ENCODE measurements around the gene ARL5A.

The ARL5A gene

GRCh38 chr2:151840216-151841046 is 12.2 kb upstream of the ARL5A start:
- no peak for DNase-seq

- no peak for DNase-seq
These were observed 9.7 kb upstream of the ARL5A start for GRCh38 chr2:151837926-151838325.

DNA sequence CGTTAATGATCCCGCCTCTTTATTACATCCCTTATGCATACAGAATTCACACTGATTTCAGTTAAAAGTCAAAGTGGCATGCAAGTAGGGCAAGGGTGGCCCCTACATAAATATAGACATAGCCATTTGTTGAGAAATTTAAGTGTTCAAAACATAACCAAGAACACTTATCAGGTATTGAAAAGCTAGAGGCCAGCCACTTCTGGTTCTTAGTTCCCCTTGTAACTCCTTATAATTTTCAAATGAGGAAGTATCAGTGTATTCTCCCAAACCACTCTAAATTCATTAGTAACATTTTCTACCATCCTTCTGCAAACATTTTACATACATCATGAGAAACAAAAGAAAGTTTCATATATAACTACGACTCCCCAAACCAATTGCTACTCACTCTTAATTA is 5.8 kb upstream of the ARL5A start:
- DNase-seq, result no peak

DNA sequence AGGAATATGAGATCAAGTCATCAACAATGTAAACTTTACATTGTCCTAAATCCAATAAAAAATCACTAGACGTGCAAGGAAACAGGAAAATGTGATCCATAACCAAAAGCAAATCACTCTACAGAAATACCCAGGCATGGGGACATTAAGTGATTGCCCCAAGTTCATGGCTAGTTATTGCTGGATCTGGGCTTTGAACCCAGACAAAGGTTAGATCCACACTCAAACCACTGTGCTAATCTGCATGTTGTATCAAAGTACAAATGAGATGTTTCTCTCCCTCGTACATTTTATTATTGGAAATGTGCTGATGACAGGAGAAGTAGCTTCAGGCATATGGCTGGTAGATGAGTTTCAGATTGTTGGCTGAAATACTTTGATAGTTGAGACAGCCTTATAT is 2.7 kb upstream of the ARL5A start:
- no peak for DNase-seq

DNA sequence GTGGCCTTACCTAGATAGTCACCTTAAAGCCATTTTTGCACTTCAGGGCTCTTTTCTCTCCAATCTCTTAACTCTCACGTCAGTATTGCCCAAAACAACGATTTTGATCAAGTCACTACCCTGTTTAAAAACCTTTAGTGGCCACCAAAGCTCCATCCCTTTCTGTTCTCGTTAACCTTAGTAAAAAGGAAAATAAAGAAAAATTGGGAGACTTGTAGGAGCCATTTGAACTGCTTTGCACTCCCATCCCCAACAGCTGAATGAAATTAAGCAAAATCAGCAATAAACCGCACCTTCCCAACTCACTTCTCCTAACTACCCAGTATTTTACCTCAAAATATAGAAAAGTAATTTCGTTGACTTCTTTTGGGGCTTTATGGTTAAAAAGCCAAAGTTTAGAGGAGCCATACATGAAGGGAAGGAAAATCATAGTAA is 686 bp upstream of the ARL5A start:
- no peak for DNase-seq

- DNase-seq, result no peak
These were observed 568 bp downstream of the ARL5A start for GRCh38 chr2:151827564-151828142.

DNA sequence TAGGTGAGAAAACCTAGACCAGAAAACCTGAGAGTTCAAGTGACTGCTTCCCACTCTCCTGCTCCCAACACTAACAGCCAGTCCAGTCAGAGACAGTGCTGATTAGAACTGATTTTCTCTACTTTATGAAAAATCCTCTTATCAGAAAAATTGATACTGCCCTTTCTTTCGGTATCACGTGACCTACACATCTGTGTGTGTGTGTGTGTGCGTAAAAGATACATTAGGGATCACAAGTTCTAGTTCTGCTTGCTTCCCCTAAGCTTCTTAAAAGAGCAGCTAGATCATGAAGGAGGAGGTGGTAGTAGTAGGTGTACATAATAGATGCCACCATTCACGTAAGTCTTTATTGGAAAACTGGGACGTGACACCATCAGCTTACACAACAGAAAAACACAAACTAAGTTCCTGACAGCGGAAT is 1.5 kb downstream of the ARL5A start:
- DNase-seq, result no peak

- DNase-seq, result no peak
These were observed 3.3 kb downstream of the ARL5A start for GRCh38 chr2:151824886-151825285.

- no peak for DNase-seq
These were observed 4.6 kb downstream of the ARL5A start for GRCh38 chr2:151823651-151824050.

DNA sequence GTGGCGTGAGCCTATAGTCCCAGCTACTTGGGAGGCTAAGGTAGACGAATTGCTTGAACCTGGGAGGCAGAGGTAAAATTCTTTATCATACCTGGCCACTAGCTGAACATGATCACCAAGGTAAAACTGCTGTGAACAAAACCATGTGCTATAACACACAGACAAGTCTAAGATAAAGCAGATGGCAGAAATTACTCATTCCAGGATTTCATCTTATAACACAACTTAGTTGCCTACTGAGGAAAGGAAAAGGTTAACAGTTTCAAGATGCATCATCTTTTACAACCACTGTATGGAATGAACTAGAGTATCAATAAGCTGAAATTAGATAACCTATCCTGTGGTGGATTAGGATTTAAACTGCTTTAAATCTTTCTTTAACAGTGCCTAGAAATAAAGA is 8.3 kb downstream of the ARL5A start:
- DNase-seq, result no peak

DNA sequence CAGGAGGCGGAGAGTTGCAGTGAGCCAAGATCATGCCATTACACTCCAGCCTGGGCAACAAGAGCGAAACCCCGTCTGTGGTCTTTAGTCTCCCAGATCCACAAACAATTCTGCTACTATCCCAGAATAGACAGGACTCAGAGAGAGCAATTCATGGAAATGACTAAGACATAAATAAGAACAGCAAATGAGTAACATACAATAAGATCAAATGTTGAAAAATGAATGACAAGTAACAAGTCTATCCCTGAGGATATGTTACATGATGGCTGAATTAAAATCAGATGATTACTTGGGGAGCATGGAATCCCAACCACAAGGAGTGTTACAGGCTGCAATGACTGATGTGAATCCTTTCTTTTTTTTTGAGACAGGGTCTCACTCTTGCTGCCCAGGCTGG is 10.3 kb downstream of the ARL5A start:
- no peak for DNase-seq

DNA sequence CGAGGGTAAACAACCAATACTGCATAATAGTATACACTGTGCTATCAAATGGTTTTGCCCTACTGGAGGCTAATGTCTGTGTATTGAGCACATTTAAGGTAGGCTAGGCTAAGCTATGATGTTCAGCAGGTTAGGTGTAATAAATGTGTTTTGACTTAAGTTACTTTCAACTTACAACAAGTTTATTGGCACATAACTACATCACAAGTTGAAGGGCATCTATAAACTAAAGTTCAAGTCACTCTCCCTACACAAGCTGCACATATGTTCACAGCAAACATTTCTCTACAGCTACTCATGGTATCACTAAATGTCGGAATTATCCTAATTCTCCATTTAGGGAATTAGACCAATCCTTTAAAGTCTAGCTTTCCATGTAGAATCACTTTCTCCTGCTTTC is 11.4 kb downstream of the ARL5A start:
- no peak for DNase-seq

DNA sequence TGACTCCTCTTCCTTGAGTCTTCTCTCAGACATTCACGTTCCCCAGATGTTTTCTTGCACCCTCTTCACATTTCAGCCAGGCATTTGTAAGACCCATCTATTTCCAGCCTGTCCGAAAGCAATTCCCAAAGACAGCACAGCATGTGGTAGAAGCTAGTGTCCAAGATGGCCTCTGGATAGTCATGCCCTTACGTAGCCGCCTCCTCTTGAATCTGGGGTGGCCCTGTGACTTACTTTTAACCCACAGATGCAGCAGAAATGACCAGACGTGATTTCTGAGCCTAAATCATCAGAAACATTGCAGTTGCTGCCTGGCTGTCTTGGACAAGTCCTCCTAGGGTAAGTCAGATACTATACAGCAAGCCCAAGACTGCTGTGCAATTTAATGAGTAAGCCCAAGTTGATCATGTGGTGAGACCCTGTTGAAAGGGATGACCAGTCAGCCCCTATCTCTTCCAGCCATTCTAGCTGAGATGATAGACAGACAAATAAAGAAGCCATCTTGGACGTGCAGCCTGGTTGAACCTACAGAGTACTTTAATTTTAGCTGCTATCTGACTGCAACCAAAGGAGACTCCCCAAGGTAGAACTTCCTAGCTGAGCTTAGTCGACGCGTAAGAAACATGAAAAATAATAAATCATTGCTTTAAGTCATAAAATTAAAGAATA is 12.3 kb downstream of the ARL5A start:
- DNase-seq, result no peak

DNA sequence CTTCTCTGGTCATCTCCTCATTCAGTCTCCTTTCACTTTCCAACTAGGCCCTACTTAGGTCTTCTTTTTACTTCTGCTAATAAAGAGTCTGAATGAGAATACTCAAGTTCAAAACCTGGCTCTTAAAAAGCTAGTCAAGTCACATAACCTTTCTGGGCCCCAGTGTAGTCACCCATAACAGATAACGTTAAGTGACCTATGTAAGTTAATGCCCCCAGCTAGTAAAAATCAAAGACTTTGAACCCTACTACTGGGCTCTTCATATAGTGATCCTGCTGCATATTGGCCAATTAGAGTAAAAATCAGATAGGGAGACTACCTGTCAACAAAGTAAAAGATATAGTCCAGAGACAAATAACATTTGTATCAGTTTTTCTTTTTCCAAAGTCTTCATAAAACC is 17.7 kb downstream of the ARL5A start:
- DNase-seq, result no peak

DNA sequence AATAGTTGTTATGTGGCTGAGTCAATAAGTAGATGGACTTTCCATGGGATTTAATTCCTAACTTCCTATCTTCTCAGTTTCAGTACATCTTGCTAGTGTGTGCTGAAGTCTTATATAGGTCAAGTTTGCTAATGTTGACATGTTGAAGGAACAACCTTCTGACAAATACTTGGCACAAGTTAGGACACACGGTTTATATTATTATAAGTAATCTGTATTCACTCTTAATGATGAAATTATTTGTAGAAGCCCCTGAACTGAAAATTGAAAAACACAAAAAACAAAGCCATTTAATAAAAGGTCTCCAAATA is 19.2 kb downstream of the ARL5A start:
- no peak for DNase-seq

GRCh38 chr2:151808258-151809072 is 19.8 kb downstream of the ARL5A start:
- DNase-seq, result no peak

DNA sequence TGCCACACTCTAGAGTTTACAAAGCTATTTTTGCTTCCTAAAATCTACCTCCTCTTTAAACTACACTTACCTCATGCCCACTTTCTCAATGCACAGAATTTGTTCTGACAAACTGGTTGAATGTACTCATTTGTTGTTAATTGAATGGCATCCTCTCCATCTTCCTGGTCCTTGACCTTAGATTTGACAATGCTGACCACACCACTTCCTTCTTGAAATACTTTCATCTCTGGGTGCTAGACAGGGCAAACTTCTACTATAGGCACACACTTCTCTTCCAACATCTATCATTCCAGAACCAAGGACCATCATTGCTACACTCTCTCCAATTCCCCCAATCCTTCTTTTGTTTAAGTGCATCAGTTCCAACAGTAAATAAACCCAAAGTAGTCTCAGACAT is 22.3 kb downstream of the ARL5A start:
- no peak for DNase-seq

DNA sequence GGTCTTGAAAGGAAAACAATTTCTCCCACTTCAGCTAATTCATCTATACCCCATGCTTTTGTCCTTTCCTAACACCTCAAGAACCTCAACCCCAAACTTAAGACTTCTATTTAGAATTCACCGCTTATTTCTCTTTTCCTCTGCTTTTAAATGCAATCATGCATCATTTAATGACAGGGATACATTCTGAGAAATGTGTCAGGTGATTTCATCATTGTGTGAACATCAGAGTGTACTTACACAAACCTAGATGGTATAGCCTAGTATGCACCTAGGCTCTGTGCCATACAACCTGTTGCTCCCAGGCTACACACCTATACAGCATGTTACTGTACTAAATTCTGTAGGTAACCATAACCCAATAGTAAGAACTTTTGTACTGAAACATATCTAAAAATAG is 22.9 kb downstream of the ARL5A start:
- no peak for DNase-seq

GRCh38 chr2:151803811-151804210 is 24.4 kb downstream of the ARL5A start:
- no peak for DNase-seq

DNA sequence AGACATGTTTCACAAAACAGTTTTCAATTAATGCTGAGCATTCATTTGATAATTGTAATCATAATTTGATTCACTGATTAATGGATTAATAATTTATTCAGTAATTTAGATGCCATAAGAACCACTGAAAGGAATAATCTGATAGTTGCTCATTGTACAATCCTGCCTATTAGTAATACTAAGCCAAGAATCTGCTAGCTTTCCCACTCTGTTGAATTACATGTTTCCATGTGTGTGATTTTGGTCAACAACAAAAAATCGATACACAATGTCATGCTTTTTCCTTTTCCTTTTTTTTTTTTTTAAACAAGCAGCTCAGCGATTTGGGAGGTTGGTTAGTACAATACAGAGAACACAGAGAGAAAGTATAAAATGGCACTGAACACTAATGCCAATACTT is 25.9 kb downstream of the ARL5A start:
- no peak for DNase-seq

DNA sequence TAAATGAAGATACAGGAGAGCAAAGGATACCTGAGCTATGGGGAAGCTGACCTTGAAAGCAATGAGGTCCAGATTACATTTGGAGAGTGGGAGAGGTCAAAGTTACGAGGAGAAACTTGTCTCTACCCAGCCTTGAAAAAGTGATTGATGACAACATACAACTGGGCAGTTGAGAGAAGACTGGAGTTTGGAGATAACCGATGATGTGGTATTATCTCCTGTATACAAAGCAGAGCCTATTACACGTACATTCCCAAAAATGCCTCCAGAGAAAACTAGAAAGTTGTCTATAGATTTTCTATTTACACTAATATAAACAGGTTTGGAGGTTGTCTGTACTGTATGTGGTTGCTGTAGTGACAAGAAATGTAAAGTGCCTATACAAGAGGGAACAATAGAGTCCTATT is 28.3 kb downstream of the ARL5A start:
- no peak for DNase-seq

GRCh38 chr2:151796774-151797173 is 31.4 kb downstream of the ARL5A start:
- no peak for DNase-seq

GRCh38 chr2:151795646-151796240 is 32.5 kb downstream of the ARL5A start:
- DNase-seq, result no peak
